T47D (cell line): ENCODE data around the gene GASK1A.

Experiments used
- DNase-seq, 2 experiments: peaks; one replicate each; pipeline versions ENCODE4 v3.0.0 to v3.0.0-alpha.2; 2011 to 2012; ENCODE audit warnings: low read depth in 1 of 2, low spot score in 1 of 2
- JUND ChIP-seq: IDR thresholded peaks from 2 replicates; pipeline ENCODE4 v1.6.1; 2012; ENCODE audit warnings: low read depth
- in situ Hi-C: cut with HindIII; loops from 2 replicates; pipeline ENCODE4 v1.10.0; 2016; ENCODE audit warnings: low sequenced_read_pairs, low pct_unique_long_range_greater_than_20kb

The GASK1A gene

DNA sequence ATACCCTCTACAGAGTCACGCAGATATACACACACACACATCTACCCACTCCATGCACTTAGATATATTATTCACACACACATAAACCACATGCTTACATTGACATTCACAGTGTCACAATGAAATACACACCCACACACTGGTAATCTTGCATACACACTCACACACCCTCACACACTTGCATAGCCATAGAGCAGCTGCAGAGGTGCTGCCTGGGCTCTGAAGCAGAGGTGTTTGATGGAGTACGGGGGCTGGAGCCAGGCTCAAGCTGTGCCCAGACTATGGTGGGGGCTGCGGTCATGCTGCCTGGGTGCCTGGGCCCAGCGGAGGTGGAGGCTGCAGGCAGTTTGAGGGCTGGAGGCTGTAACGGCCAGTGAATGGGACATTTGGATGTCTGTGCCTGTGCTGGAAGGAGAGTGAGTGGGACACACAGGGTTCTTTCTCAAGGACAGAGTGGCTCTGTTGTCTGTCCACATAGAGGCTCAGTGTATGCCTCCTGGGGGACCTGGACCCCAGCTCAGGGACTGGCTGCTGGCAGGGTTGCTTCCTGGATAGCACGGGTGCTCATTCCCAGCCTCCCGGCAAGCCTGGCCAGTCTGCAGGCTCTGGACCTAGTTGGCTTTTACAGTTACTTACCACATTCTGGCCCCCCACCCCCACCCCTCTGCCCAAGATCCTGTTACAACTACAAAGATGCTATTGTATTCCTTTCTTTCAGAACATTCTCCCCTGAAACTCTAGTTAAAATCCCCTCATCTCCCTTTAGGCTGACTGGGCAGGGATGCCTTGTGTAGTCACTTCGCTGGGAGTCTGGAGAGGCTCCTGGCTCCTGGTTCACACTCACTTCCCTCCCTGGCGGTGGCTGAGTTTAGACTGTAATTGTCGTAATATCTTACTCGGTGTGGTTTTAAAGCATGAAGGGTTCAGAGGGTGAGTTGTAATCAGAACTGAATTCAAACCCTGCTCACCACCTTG, 12.5 kb downstream of the GASK1A start:
- in situ Hi-C loops = no loop called here
- TF ChIP-seq JUND = no peak
- no peak for DNase-seq

DNA sequence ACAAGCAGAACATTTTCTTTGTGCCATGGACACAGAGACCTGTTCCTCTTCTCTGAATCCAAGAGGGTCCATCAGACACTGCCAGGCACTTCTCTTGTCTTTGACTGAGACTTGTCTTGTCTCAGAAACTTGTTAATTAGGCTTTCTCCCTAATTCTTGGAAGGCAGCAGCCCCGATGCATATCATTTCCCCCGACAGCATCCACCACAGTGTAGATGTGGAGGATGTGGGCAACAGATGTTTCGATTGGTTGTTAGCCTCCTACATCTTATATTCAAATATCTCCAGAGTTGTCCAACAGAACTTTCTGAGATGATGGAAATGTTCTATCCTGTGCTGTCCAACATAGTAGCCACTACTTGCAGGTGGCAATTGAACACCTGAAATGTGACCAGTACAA, 15.5 kb downstream of the GASK1A start:
- no peak for DNase-seq
- no peak for TF ChIP-seq JUND
- in situ Hi-C loops = no loop called here

DNA sequence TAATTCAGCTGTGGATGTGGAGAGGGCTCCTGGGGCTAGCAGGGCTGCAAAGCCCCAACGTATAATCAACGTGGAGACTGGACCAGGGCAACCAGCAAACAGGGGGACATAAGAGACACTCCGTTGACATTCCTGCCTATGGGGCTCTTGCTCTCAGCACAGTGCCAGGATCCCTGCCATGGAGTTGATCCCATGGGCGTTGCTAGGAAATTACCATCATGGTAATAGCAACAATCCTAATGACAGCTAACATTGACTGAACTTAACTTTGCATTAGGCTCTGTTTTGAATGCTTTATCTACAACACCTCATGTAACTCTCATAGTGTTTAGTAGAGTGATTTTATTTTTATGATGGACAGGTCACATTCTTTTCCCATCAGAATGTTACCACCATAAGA, 16.9 kb downstream of the GASK1A start:
- DNase-seq = no peak
- in situ Hi-C loops = no loop called here
- no peak for TF ChIP-seq JUND

DNA sequence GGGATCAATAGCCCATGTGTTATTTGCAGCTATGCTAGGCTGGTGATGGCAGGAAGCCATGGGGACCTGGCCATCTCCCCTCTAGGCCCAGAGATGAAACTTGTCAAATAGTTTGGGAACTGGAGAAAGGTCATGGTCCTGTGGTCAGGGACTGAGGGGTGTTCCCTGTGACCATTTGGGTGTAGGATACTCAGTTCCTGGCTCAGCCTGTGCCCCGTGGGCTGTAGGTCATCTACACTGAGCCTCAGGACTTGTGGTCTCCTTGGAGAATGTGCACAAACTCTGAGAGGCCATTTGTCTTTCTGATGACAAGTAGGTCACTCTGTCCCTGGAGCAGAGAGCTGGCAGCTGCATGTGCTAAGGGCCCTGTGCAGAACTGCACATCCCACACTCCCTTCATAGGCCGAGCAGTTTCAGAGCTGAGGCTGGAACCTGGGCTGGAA, 17.5 kb downstream of the GASK1A start:
- in situ Hi-C loops = no loop called here
- TF ChIP-seq JUND = no peak; the same call in 1 of the 2 replicates
- DNase-seq = peak in 1 of 2 experiments; percentile 93

DNA sequence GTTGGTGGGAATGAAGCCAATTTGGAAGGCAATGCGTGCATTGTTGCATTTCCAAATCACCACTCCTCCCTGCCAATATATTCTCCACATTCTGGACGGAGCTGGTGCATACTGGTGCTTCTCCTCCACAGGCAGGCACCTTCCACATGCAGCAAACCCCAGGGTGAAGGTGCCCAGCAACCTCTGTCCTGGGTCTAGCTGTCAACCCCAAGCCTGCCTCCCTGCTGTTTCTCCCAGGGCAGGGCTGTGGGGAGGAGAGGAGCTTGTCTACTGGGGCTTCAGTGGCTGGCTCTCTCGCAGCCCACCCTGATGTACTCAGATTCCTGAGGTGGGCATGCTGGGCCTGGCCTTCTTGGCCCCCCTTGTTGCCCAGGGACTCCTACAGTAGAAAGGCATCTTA, 20.1 kb downstream of the GASK1A start:
- no peak for DNase-seq
- in situ Hi-C loops = no loop called here
- TF ChIP-seq JUND = no peak

DNA sequence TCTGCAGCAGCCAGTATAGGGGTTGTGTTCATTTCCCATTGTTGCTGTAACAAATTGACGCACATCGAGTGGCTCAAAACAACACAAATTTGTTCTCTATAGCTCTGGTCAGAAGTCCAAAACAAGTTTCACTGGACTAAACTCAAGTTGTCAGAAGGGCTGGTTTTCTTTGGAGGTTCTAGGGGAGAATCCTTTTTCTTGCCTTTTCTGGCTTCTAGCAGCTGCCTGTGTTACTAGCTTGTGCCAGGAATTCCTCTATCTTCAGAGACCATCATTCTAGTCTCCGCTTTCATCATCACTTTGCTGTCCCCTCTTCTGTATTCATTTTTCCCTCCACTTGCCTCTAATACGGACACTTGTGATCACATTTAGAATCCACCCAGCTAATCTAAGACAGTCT, 20.5 kb downstream of the GASK1A start:
- in situ Hi-C loops = no loop called here
- no peak for TF ChIP-seq JUND
- DNase-seq = no peak

DNA sequence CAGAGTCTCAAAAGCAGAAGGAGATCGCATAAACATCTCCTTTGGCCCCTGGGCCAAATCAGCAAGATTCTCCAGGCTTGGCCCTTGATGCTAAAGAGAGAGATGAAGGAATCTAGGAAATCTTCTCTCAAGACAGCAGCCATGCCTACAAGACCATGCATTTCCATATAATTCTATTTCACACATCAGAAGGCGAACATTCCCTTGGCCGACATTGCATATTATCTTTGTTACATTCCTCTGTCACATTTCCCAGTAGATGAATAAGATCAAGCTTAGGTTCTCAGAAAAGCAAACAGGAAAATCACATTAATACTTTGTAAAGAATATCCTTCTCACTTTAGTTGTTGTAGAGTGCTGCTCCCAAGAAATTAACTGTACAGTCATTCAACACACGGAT, 21.3 kb downstream of the GASK1A start:
- peak in 1 of 2 experiments; percentile 27 for DNase-seq
- in situ Hi-C loops = no loop called here
- TF ChIP-seq JUND = no peak

DNA sequence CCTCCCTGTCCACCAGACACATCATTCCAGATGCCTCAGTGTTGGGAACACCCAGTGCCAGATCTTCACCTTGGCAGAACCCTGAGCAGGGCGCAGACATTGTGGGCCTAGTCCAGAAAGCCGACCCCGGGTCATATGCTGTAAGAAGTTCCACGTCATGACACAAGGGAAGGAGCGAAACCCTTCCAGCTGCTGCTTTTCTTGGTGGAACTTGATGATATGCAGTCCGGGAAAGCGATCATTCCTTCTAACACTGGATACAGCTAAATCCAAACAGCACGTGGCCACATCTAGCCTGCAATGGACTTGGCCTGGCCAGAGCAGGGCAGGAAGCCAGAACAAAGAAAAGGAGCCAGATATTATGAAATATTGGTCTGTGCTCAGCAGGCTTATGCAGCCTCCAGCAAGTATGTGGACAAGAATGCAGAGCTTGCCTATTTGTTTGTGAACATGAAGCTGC, 22.0 kb downstream of the GASK1A start:
- TF ChIP-seq JUND = no peak
- peak; percentile 66 to 95 for DNase-seq
- in situ Hi-C loops = no loop called here

DNA sequence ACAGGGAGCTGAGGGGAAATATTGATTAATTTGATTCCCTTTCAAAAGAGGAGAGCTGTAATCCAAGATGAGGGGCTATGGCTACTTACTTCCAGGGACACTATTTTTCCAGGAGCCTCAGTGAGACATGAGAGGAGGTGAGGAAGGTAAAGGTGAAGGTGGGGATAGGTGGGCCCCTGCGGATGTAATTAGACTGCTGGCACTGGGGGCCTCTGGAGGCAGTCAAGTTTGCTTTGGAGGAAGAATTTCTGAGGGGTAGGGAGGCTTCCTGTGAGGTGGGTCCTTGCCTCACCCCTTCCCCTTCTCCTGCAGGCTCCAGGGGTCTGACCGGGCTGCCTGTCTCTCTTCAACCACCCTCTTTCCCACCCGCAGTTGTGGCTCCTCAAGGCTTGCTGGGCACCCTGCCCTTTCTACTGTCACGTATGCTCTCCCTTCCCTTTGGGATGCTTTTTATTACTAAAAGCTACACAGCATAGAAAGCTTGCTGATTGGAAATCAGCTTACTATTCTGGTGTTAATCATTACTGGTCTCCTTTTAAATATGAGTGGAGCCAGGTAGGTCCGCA, 22.5 kb downstream of the GASK1A start:
- in situ Hi-C loops = no loop called here
- DNase-seq = no peak
- TF ChIP-seq JUND = no peak

DNA sequence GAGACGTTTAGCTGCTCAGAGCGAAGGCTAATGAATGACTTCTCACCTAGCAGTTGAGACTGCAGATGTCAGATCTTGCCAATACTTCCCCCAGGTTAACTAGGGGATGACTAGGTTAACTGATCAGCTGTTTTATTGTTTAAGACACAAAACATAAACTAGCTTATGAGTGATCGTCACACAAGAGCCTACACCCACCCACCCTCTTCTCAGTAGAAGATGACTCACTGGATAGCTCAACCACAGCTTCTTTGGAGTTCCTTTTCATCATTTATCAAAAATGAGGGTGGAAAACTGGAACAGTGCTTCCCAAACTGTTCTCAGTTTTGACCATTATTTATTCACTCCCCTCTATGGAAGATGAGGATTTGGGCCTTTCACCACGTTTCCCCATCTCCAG, 25.2 kb downstream of the GASK1A start:
- no peak for TF ChIP-seq JUND
- in situ Hi-C loops = no loop called here

DNA sequence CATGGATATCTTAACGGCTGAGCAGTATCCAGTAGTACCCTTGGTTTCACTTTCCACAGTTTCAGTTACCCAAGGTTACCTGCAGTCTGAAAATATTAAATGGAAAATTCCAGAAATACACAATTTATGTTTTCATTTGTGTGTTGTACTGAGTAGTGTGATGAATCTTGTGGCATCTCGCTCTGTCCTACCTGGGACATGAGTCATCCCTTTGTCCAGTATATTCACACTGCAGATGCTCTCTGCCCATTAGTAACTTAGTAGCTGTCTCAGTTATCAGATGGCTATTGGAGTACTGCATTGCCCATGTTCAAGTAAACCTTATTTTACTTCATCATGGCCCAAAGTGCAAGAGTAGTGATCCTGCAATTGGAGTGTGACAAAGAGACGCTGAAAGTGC, 26.1 kb downstream of the GASK1A start:
- no peak for DNase-seq
- no peak for TF ChIP-seq JUND
- in situ Hi-C loops = no loop called here

More for the DNA sequence above, 25.2 kb downstream of the GASK1A start:
- DNase-seq = no peak

DNA sequence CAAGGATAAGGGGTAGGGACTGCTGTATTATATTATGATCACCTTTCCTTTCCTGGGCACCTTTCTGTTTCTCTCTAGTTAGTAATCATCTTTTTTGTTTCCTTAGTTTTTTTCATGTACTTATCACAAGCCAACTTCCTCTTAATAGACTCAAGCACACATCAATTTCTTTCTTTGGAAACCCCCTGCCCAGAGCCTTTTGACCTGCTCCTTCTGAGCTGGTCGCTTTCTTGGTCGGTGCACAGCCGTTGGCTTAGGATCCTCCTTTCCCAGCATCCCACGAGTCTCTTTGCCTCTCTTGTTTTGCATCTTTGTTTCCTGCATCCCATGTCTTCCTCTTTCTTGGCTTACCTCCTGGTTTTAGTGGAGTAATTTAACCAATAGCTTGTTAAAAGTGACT, 26.9 kb downstream of the GASK1A start:
- TF ChIP-seq JUND = no peak
- no peak for DNase-seq
- in situ Hi-C loops = no loop called here

DNA sequence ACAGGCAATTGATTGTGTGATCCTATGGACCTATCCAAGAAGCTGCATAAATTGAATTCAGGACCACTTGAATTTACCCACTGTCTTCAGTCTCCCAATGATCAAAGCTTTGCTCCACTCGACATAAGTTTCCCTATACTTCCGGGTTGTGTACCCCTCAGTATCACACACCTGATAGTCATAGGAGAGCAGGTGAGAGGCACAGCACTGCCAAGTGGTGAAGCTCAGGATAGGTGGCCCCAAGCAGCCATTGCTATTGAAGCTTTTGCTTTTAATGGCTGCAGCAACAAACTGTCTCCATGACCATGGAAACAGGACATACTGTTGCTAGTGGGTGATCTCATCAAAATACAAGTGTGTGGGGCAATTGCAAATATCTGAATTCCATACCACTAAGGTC, 27.7 kb downstream of the GASK1A start:
- in situ Hi-C loops = no loop called here
- TF ChIP-seq JUND = no peak
- DNase-seq = no peak

DNA sequence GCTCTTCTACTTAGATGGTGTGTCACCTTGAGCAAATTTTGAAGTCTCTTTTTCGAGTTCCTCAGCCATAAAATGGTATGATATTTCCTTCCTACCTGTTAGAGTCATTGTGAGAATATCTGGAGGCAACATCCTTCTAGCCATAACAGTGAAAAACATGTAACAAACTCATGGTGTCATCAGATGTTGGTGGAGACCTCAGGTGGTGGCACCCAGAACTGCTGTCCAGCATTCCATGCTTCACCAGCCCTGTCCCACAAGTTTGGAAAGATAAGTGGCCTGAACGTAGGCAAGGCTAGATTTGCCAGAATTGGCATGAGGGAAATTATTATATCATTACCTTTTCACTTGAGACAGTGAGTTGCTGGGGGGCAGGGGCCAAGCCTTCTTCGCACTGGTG, 30.4 kb downstream of the GASK1A start:
- in situ Hi-C loops = no loop called here
- peak in 1 of 2 experiments; percentile 54 for DNase-seq
- no peak for TF ChIP-seq JUND
